T47D (cell line): Measurements from ENCODE around the gene TBCE.

ENCODE experiments used
- DNase-seq, 2 experiments: peaks; one replicate each; pipeline versions ENCODE4 v3.0.0 to v3.0.0-alpha.2; 2011 to 2012; ENCODE audit warnings: low read depth in 1 of 2, low spot score in 1 of 2
- JUND ChIP-seq: IDR thresholded peaks from 2 replicates; pipeline ENCODE4 v1.6.1; 2012; ENCODE audit warnings: low read depth
- in situ Hi-C: cut with HindIII; loops from 2 replicates; pipeline ENCODE4 v1.10.0; 2016; ENCODE audit warnings: low sequenced_read_pairs, low pct_unique_long_range_greater_than_20kb

TBCE gene, protein sequence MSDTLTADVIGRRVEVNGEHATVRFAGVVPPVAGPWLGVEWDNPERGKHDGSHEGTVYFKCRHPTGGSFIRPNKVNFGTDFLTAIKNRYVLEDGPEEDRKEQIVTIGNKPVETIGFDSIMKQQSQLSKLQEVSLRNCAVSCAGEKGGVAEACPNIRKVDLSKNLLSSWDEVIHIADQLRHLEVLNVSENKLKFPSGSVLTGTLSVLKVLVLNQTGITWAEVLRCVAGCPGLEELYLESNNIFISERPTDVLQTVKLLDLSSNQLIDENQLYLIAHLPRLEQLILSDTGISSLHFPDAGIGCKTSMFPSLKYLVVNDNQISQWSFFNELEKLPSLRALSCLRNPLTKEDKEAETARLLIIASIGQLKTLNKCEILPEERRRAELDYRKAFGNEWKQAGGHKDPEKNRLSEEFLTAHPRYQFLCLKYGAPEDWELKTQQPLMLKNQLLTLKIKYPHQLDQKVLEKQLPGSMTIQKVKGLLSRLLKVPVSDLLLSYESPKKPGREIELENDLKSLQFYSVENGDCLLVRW

DNA sequence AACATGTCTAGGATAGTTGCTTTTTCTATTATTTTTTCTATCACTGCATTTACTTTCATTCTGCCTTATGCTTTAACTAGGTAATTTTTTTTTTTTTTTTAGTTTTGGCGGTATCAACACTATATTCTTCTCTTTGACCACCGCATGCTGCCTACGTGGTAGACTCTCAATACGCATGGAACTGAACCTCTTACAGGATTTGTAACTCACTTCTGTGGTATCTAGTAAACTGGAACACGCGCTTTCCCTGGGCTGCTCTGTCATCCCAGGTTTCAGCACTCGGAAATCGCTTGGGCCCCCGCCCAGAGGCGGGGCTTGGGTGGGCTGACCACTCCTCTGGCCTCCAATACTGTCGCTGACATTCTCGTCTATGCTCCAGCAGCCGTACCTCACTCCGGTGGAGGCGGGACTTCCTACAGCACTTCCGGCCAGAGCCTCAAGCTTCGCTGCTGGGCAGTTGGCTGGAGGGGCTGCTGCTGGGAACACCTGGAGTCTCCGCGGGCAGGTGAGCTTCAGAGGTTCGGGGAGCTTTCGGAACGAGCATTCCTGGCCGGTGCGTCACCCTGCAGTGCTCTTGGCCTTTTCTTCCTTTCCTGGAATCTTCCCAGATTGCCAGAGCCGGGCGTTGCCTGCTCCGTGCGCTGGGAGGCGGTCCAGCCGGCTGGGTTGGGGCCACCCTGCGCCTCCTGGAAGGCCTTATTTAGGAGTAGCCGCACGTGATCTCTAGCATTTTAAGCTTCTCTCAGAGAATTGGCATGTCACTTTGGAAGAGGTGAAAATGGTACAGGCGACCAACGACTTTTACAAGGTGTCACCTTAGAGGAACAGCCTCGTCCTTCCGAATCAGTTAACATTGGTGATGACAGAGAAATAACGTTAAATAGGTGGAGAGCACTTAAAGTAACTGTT lies at the start of gene TBCE:
Gene TBCE (plus strand): TSS at position 428 of the 909 bp plus-strand sequence. CDS start 12,623 bp downstream, outside the sequence.
- no peak; the same call in 1 of the 2 replicates for TF ChIP-seq JUND
- DNase-seq = peak; percentile 94 to 99
- in situ Hi-C loops = no loop called here

- TF ChIP-seq JUND = no peak
- DNase-seq = no peak
- in situ Hi-C loops = no loop called here
Measured at GRCh38 chr1:235319255-235319654, 48.0 kb upstream of the TBCE start.

DNA sequence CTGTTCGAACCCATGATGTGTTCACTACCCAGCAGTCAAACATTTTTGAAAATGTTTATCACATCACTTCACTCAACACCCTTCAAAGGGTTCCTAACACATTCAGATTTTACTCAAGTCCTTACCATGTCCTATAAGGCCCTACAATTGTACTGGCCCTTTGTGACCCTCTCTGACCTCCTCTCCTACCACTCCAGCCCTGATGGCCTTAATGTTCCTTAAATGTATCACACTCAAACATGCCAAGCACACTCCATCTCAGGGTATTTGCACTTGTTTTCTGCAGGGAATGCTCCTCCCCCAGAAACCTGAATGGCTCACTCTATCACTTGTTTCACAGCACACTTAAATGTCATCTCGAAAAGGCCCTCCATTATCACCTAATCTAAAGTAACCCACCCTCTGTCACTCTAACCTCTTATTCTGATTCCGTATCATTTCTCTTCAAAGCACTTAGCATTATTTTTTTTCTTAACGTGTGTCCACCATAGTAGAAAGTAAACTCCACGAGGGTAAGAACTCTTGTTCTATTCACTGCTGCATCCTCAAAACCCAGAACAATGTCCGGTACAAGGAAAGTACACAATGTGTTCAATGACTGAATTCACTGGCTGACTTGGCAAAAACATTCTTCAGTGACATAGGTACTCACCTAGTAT lies 46.6 kb upstream of the TBCE start:
- DNase-seq = no peak
- in situ Hi-C loops = no loop called here
- TF ChIP-seq JUND = no peak

DNA sequence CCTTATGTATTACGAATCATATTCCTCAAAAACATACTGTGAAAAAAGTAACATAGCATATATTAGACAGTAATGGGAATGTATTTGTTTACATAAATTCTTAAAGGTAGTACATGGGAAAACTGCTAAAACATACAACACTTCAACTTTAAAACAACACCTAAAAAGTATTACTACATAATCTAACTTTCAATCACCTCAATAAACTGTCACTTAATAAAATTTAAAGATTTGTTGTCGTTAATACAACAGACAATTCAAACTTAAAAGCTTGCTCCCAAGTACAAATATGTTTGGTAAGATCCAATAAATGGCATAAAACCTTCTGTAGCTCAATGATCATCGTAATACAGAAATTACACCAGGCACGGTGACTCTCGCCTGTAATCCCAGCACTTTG lies 42.9 kb upstream of the TBCE start:
- TF ChIP-seq JUND = no peak
- in situ Hi-C loops = no loop called here
- DNase-seq = no peak

GRCh38 chr1:235325139-235325538 lies 42.1 kb upstream of the TBCE start:
- in situ Hi-C loops = no loop called here
- no peak for DNase-seq
- TF ChIP-seq JUND = no peak

DNA sequence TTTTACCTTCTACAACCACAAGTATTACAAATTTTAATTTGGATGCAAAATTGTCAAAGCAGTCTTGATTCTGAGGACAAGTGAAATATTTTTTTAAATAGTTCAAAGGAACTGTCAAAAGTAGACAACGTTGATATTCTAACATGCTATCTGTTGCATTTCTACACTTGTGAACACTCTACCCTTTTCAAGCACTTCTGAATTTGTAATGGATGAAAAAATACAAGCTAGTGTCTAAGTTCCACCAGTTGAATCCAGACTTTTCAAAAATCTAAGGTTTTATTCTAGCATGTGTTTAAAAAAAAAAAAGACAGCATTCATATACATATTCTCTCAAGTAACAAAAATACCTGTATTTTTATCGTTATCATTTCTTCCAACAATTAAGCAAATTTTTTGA lies 41.4 kb upstream of the TBCE start:
- DNase-seq = no peak
- in situ Hi-C loops = no loop called here
- TF ChIP-seq JUND = no peak

GRCh38 chr1:235326719-235327558 lies 40.3 kb upstream of the TBCE start:
- no peak for TF ChIP-seq JUND
- peak; percentile 18 to 22 for DNase-seq
- in situ Hi-C loops = no loop called here

DNA sequence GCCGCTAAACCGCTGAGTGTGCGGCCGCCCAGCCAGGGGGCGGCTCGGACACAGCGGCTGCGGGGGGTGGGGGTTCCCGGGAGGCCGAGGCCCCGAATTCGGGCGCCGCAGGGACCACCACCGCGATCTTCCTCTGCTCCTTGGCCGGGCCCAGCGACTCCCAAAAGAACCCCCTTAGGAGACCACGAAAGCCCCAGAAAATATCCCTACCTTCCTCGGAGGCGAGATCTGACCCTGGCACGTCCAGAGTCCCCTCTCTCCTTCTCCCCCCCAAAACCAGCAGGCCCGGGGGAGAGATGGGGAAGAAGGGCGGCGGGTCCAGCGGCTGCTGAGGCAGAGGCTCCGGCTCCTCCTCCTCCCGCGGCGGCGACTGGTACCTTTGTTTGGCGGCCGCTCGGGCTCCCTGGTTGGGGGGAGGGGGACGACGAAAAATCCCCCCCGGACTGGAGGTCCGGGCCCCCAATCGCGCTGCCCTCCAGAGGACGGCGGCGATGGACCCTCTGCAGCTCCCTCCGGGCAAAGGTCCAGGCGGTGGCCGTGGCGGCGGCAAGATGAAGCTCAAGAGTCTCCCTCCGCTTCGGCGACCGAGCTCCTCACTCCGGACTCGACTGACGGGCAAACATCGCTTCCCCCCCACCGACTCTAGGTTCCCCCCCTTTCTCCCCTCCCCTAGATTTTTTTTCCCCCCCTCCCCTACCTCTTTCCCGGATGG lies 39.5 kb upstream of the TBCE start, which contains the start of gene ARID4B:
Gene ARID4B (minus strand): TSS at position 621 of the 712 bp plus-strand sequence. CDS start 1,260 bp downstream, outside the sequence.
- DNase-seq = peak in 1 of 2 experiments; percentile 98
- in situ Hi-C loops = no loop called here
- TF ChIP-seq JUND = no peak

DNA sequence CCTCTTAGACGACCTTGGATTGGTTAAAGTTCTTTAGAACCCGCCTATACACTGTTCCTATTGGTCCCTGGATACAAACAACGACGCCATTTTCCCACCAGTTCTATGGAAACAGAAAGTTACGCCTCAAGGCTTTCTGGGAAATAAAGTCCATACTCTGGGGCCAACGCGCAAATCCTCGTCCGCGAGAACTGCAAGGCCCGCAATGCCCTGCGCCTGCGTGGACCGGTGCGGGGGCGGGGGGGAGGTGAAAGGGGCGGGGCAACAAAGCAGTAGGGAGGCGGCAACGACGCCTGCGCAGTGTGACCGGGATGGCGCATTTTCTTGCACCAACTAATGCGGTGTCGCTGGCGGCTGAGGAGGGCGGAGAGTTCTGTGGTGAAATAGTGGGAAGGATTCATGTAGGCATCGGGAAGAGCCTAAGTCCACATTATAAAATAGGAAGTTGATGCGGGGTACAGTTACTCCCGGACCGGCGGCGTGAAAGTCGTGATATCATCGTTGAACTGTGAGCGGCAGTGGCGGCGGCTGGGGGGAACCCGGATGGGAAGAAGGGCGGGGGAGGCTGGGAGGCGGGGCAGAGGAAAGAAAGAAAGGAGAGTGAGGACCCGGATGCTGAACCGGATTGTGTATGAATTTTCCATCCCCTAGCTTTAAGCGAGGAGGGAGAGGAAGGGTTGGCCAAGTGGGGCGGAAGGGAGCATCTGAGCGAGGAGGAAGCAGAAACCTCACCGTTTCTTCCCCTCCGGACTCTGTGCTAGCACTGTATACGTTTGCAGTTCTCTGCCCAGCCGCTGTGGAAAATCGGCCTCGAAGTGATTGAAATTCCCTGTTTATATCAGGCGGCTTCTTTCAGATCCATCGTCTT lies 38.7 kb upstream of the TBCE start, which contains the start of gene GGPS1:
Gene GGPS1 (plus strand): TSS at position 300 of the 868 bp plus-strand sequence. CDS start 6,695 bp downstream, outside the sequence.
- no peak for TF ChIP-seq JUND
- in situ Hi-C loops = no loop called here

More for the DNA sequence above, 38.7 kb upstream of the TBCE start, which contains the start of gene GGPS1:
- peak; percentile 38 to 100 for DNase-seq
